IMR-90 (cell line): ENCODE measurements around the gene MECR. TPM values are rescaled to one million over a fixed set of nuclear protein-coding genes. Genes with fewer than 3 reads are reported as not detected.
"Not testable (repeated sequence)": the region's sequence is repeated elsewhere in the genome, so short reads cannot be mapped to it uniquely, and the experiment has no call there.

Experiments used
- ATAC-seq: fragments of 200-7000 bp; cut with Tn5 transposase; 2 replicates; pipeline ENCODE4 v1.9.1; 2020; ENCODE audit warnings: low read depth, mild to moderate bottlenecking, moderate library complexity
- BruUV-seq: library from RNA; stranded (reverse); fragments of 400-500 nt; replicated peaks from 2 replicates; lab custom pipeline; 2021; lab: Mats Ljungman, UMichigan
- CTCF ChIA-PET: fragments of 300-600 bp; formaldehyde crosslinking; extraction: SDS; loops from one replicate; lab custom pipeline; 2021; ENCODE audit warnings: antibody characterized with exemption; lab: Yijun Ruan, JAX
- POLR2A ChIA-PET: fragments of 300-600 bp; sonication (Branson Sonifier 250); formaldehyde crosslinking; loops from one replicate; lab custom pipeline; 2022; ENCODE audit warnings: antibody characterized with exemption; ENCODE audit not compliant: unreplicated experiment; lab: Charles Lee
- DNase-seq: peaks from one replicate; pipeline ENCODE4 v3.0.0; 2013
- H2AFZ ChIP-seq: replicated peaks from 2 replicates; pipeline ENCODE3; 2013; ENCODE audit warnings: low read length, mild to moderate bottlenecking; ENCODE audit not compliant: poor library complexity
- H2AK5ac ChIP-seq: 2 replicates; pipeline ENCODE4 v1.6.1; 2013; ENCODE audit warnings: low read depth, low read length, inconsistent platforms
- H2AK9ac ChIP-seq: replicated peaks from 2 replicates; pipeline ENCODE3; 2013; ENCODE audit warnings: mild to moderate bottlenecking, low read depth, low read length, moderate library complexity; ENCODE audit not compliant: poor library complexity
- H2BK120ac ChIP-seq: 2 replicates; pipeline ENCODE4 v1.6.1; 2013; ENCODE audit warnings: low read depth, low read length, inconsistent platforms
- H2BK15ac ChIP-seq: 3 replicates; pipeline ENCODE4 v1.6.1; 2013; ENCODE audit warnings: low read depth, low read length, inconsistent platforms
- H2BK20ac ChIP-seq: 2 replicates; pipeline ENCODE4 v1.6.1; 2013; ENCODE audit warnings: low read depth, mild to moderate bottlenecking, inconsistent platforms, low read length, moderate library complexity
- H2BK5ac ChIP-seq: 2 replicates; pipeline ENCODE4 v1.6.1; 2013; ENCODE audit warnings: mild to moderate bottlenecking, low read depth, low read length, inconsistent platforms; ENCODE audit not compliant: poor library complexity, severe bottlenecking
- H3K14ac ChIP-seq: replicated peaks from 2 replicates; pipeline ENCODE4 v1.6.1; 2013; ENCODE audit warnings: low read depth, low read length, inconsistent platforms
- H3K18ac ChIP-seq: 2 replicates; pipeline ENCODE4 v1.6.1; 2013; ENCODE audit warnings: low read depth, low read length, control low read depth
- H3K23ac ChIP-seq: 2 replicates; pipeline ENCODE4 v1.6.1; 2013; ENCODE audit warnings: low read depth, low read length, inconsistent platforms
- H3K27ac ChIP-seq: 2 replicates; pipeline ENCODE4 v1.5.1; 2013; ENCODE audit warnings: mild to moderate bottlenecking, control low read depth, low read length; ENCODE audit not compliant: insufficient read depth
- H3K27me3 ChIP-seq: 2 replicates; pipeline ENCODE4 v1.6.1; 2013; ENCODE audit warnings: low read length; ENCODE audit not compliant: control insufficient read depth, insufficient read depth
- H3K36me3 ChIP-seq: 2 replicates; pipeline ENCODE4 v1.6.1; 2013; ENCODE audit warnings: low read length, mixed read lengths; ENCODE audit not compliant: control insufficient read depth, insufficient read depth
- H3K4ac ChIP-seq: 2 replicates; pipeline ENCODE4 v1.6.1; 2013; ENCODE audit warnings: low read depth, low read length, inconsistent platforms
- H3K4me1 ChIP-seq: 2 replicates; pipeline ENCODE4 v1.6.1; 2013; ENCODE audit warnings: low read length, mixed read lengths; ENCODE audit not compliant: control insufficient read depth, insufficient read depth
- H3K4me2 ChIP-seq: 2 replicates; pipeline ENCODE4 v1.6.1; 2013; ENCODE audit warnings: low read depth, mild to moderate bottlenecking, control low read depth, low read length, moderate library complexity
- H3K4me3 ChIP-seq: 2 replicates; pipeline ENCODE4 v1.5.1; 2013; ENCODE audit warnings: low read depth, mild to moderate bottlenecking, control low read depth, low read length, moderate library complexity; ENCODE audit not compliant: insufficient read depth
- H3K56ac ChIP-seq: 2 replicates; pipeline ENCODE4 v1.6.1; 2013; ENCODE audit warnings: low read length, inconsistent platforms; ENCODE audit not compliant: insufficient read depth; ENCODE audit errors: extremely low read depth
- H3K79me1 ChIP-seq, 2 experiments: 2 replicates each; pipeline ENCODE4 v1.6.1; 2013; ENCODE audit warnings: low read length in 2 of 2, inconsistent platforms in 1 of 2, low read depth in 1 of 2
- H3K9ac ChIP-seq: 2 replicates; pipeline ENCODE4 v1.6.1; 2013; ENCODE audit warnings: low read depth, low read length, control low read depth
- H3K9me1 ChIP-seq: 2 replicates; pipeline ENCODE4 v1.6.1; 2013; ENCODE audit warnings: low read length, inconsistent platforms; ENCODE audit not compliant: insufficient read depth
- H3K9me3 ChIP-seq: 2 replicates; pipeline ENCODE4 v1.6.1; 2013; ENCODE audit warnings: low read length; ENCODE audit not compliant: control insufficient read depth, insufficient read depth
- H4K20me1 ChIP-seq: 2 replicates; pipeline ENCODE4 v1.6.1; 2013; ENCODE audit warnings: low read length, inconsistent platforms; ENCODE audit not compliant: insufficient read depth
- H4K5ac ChIP-seq: 2 replicates; pipeline ENCODE4 v1.6.1; 2013; ENCODE audit warnings: mild to moderate bottlenecking, low read depth, low read length, control low read depth
- H4K8ac ChIP-seq, 2 experiments: 2 replicates each; pipeline ENCODE4 v1.6.1; 2013; ENCODE audit warnings: low read depth in 2 of 2, low read length in 2 of 2, control low read depth in 1 of 2, inconsistent platforms in 1 of 2
- H4K91ac ChIP-seq: 2 replicates; pipeline ENCODE4 v1.6.1; 2013; ENCODE audit warnings: low read depth, low read length, inconsistent platforms; ENCODE audit not compliant: insufficient read depth
- CEBPB ChIP-seq: IDR thresholded peaks from 2 replicates; pipeline ENCODE4 v1.6.1; 2012; ENCODE audit warnings: low read depth, low read length, improper control_type of control experiment
- CHD1 ChIP-seq: IDR thresholded peaks from 2 replicates; pipeline ENCODE4 v1.6.1; 2012; ENCODE audit warnings: low read depth, low read length, improper control_type of control experiment
- ELK1 ChIP-seq: fragments of 150-350 bp; IDR thresholded peaks from 2 replicates; pipeline ENCODE4 v1.6.1; 2016; ENCODE audit warnings: low read depth, mild to moderate bottlenecking, low read length, moderate library complexity, borderline replicate concordance
- FOS ChIP-seq: fragments of 150-350 bp; IDR thresholded peaks from 2 replicates; pipeline ENCODE4 v1.6.1; 2016; ENCODE audit warnings: low read depth, low read length
- MAFK ChIP-seq: IDR thresholded peaks from 2 replicates; pipeline ENCODE4 v1.6.1; 2012; ENCODE audit warnings: low read depth, low read length, improper control_type of control experiment
- MXI1 ChIP-seq: IDR thresholded peaks from 2 replicates; pipeline ENCODE4 v1.6.1; 2012; ENCODE audit warnings: low read depth, mild to moderate bottlenecking, low read length, moderate library complexity, borderline replicate concordance
- NFE2L2 ChIP-seq: fragments of 150-350 bp; IDR thresholded peaks from 2 replicates; pipeline ENCODE4 v1.6.1; 2016; ENCODE audit warnings: low read depth, mild to moderate bottlenecking, low read length
- RAD21 ChIP-seq: IDR thresholded peaks from 2 replicates; pipeline ENCODE4 v1.6.1; 2012; ENCODE audit warnings: low read length, improper control_type of control experiment
- RCOR1 ChIP-seq: IDR thresholded peaks from 2 replicates; pipeline ENCODE4 v1.6.1; 2012; ENCODE audit warnings: mild to moderate bottlenecking, low read length, improper control_type of control experiment; ENCODE audit not compliant: insufficient replicate concordance
- WGBS, 2 experiments: methylation state at CpG; one replicate each; pipeline versions ENCODE4 v1.1.5 to v1.1.7; 2013; ENCODE audit warnings: missing lambda C conversion rate in 2 of 2; ENCODE audit not compliant: insufficient read length in 1 of 2; ENCODE audit errors: extremely low coverage in 2 of 2; 5-methylcytosine and 5-hydroxymethylcytosine counted together
- dilution Hi-C: fragments of 300-500 bp; cut with HindIII; formaldehyde crosslinking; loops from one replicate; pipeline ENCODE4 v1.14.3; 2018; ENCODE audit warnings: low sequenced_read_pairs; ENCODE audit not compliant: unreplicated experiment
- in situ Hi-C: fragments of 300-500 bp; cut with MboI; formaldehyde crosslinking; loops from 3 replicates; pipeline ENCODE4 v1.14.3; 2019; ENCODE audit warnings: low sequenced_read_pairs, inconsistent platforms, mixed read lengths
- intact Hi-C: fragments of 100-400 bp; cut with micrococcal nuclease; formaldehyde crosslinking; loops from 2 replicates; pipeline ENCODE4 v1.10.0; 2022
- polyA plus RNA-seq, 3 experiments: library from polyadenylated mRNA; depleted of rRNA; stranded (reverse); fragments of >200 nt; gene quantifications; 2 replicates each; pipeline ENCODE4 v1.2.3, GENCODE V29; 2012; ENCODE audit warnings: low replicate concordance in 1 of 3
- total RNA-seq: library from RNA; depleted of rRNA; stranded (reverse); fragments of >200 nt; gene quantifications from 2 replicates; pipeline ENCODE4 v1.2.3, GENCODE V29; 2012

The MECR gene
- total and polyA plus RNA-seq, 2 of the 4 experiments (the other 2 are of a cell fraction): 20.3 to 24.8 TPM

- POLR2A ChIA-PET: no interaction called here
- H3K4me2 ChIP-seq: no peak overlapping the region
- H3K9me3 ChIP-seq: no peaks in the 10 kb centered on the region
- CTCF ChIA-PET: no interaction called here
- H2AK5ac ChIP-seq: no peak overlapping the region
- no peak overlapping the region for H3K27ac ChIP-seq
- peaks cover 4% of the 10 kb centered on the region; the same call in 1 of the 2 replicates for H4K20me1 ChIP-seq
- H2BK120ac ChIP-seq: no peak overlapping the region
- no peak overlapping the region for H4K8ac ChIP-seq
- no peak for DNase-seq
- no peak overlapping the region for H2BK5ac ChIP-seq
- no CpG with 5 or more reads among the region's 1 CpG for WGBS, 2 experiments
- H3K9ac ChIP-seq: no peak overlapping the region
- H3K27me3 ChIP-seq: no peaks in the 10 kb centered on the region
- no peak overlapping the region for H2BK20ac ChIP-seq
- peaks cover 10% of the 10 kb centered on the region; the same call in 1 of the 2 replicates for H3K9me1 ChIP-seq
- no peak overlapping the region for H3K4ac ChIP-seq
- ATAC-seq: peak; percentile 67
- intact Hi-C loops: no loop called here
- no peak overlapping the region for H2AK9ac ChIP-seq
- TF ChIP-seq RAD21 (no peak), ELK1 (no peak), CEBPB (no peak), FOS (no peak), NFE2L2 (no peak), CHD1 (no peak), RCOR1 (no peak), MXI1 (no peak), MAFK (no peak)
- no peak overlapping the region for H2BK15ac ChIP-seq
- no TSS peak for BruUV-seq
- H3K18ac ChIP-seq: no peak overlapping the region
- peaks cover 8% of the 10 kb centered on the region for H3K36me3 ChIP-seq
- peaks cover 5% of the 10 kb centered on the region; the same call in 1 of the 2 replicates for H3K4me1 ChIP-seq
- H3K14ac ChIP-seq: no peak overlapping the region
- no peak overlapping the region for H3K56ac ChIP-seq
- no peak overlapping the region for H4K91ac ChIP-seq
- H3K4me3 ChIP-seq: no peak overlapping the region
- H3K79me1 ChIP-seq: peaks cover 23 to 26% of the 10 kb centered on the region in 2 experiments
- in situ Hi-C loops: no loop called here
- H4K5ac ChIP-seq: no peak overlapping the region
- H3K23ac ChIP-seq: no peak overlapping the region
- H2AFZ ChIP-seq: no peak overlapping the region
- dilution Hi-C loops: no loop called here
Measured at GRCh38 chr1:29222686-29223085, 8.0 kb downstream of the MECR start.

- H3K23ac ChIP-seq, H2BK20ac ChIP-seq, H3K4ac ChIP-seq, H3K56ac ChIP-seq, H2BK5ac ChIP-seq, ATAC-seq, H3K27ac ChIP-seq, H3K9ac ChIP-seq, dilution Hi-C loops, H4K5ac ChIP-seq, H3K14ac ChIP-seq, H2AK9ac ChIP-seq, H3K9me3 ChIP-seq, POLR2A ChIA-PET, H4K91ac ChIP-seq, H2AFZ ChIP-seq, H2BK120ac ChIP-seq, H4K20me1 ChIP-seq, intact Hi-C loops, H3K4me2 ChIP-seq, H3K27me3 ChIP-seq, DNase-seq, H3K18ac ChIP-seq, H2BK15ac ChIP-seq, H3K4me1 ChIP-seq, H3K36me3 ChIP-seq, H3K4me3 ChIP-seq, H2AK5ac ChIP-seq, H4K8ac ChIP-seq, BruUV-seq, in situ Hi-C loops: not testable (repeated sequence)
- CTCF ChIA-PET: interaction anchor here (0.6 kb wide), 1 partner anchor 135 kb away, joined by 3 read pairs; no protein-coding TSS in a partner anchor
- peaks cover 11% of the 10 kb centered on the region; the same call in 1 of the 2 replicates for H3K9me1 ChIP-seq
- peaks cover 20 to 24% of the 10 kb centered on the region in 2 experiments for H3K79me1 ChIP-seq
- WGBS, 2 experiments: no CpG with 5 or more reads among the region's 6 CpGs
Measured at GRCh38 chr1:29222260-29222659, 8.5 kb downstream of the MECR start.
